Stimulated activated CD8-positive, alpha-beta memory T cell treated with anti-CD3 and anti-CD28 coated beads, Interleukin-4, amount 100 ng/mL, for 48 hours (primary cell): ENCODE data around the gene PTBP3.
A peak's percentile ranks its signal among the peaks of the same experiment; 100 is the strongest.
"Not testable (repeated sequence)": the region's sequence is repeated elsewhere in the genome, so short reads cannot be mapped to it uniquely, and the experiment has no call there.

Experiments
- DNase-seq: peaks from one replicate; pipeline ENCODE4 v3.0.0-alpha.2; 2020

Gene PTBP3, protein sequence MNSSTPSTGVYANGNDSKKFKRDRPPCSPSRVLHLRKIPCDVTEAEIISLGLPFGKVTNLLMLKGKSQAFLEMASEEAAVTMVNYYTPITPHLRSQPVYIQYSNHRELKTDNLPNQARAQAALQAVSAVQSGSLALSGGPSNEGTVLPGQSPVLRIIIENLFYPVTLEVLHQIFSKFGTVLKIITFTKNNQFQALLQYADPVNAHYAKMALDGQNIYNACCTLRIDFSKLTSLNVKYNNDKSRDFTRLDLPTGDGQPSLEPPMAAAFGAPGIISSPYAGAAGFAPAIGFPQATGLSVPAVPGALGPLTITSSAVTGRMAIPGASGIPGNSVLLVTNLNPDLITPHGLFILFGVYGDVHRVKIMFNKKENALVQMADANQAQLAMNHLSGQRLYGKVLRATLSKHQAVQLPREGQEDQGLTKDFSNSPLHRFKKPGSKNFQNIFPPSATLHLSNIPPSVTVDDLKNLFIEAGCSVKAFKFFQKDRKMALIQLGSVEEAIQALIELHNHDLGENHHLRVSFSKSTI

GRCh38 chr9:112332977-112333638, at the start of gene PTBP3:
Gene PTBP3, minus strand, starts transcription at chr9:112333619. Its CDS starts 35,754 bp downstream, at chr9:112297865.
- DNase-seq: peak; percentile 82

DNA sequence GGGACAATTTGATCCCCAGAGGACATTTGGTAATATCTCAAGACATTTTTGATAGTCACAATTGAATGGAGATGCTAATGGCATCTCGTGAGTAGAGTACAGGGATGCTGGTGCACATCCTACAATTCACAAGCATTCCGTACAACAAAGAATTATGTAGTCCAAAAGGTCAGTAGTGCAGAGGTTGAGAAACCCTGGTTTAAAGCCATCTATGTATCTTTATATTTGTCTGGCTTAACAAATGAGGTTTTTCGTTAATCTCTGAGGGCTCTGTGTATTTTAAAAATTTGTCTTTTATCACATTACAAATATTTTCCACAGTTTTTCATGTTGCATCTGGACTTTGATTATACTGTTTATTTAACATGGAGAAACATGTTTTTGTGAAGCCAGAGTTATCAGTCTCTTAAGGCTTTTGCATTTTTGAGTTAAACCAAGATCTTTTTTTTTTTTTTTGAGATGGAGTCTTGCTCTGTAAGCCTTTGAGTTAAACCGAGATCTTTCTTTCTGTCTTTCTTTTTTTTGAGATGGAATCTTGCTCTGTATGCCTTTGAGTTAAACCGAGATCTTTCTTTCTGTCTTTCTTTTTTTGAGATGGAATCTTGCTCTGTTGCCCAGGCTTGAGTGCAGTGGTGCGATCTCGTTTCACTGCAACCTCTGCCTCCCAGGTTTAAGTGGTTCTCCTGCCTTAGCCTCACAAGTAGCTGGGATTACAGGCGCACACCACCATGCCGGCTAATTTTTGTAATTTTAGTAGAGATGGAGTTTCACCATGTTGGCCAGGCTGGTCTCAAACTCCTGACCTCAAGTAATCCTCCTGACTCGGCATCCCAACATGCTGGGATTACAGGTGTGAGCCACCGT, 49.3 kb upstream of the PTBP3 start:
- no peak for DNase-seq

DNA sequence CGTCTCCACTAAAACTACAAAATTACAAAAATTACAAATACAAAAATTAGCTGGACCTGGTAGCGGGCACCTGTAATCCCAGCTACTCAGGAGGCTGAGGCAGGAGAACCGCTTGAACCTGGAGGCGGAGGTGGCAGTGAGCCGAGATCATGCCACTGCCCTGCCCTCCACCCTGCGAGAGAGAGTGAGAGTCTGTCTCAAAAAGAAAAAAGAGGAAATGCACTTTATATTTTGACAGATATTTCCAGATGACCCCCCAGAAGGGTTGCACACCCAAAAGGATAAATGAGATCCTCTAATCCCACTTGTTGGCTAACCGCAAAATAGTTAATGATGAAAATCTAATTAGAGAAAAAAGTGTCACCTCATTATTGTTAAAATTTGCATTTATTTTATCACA, 48.6 kb upstream of the PTBP3 start:
- DNase-seq: no peak

DNA sequence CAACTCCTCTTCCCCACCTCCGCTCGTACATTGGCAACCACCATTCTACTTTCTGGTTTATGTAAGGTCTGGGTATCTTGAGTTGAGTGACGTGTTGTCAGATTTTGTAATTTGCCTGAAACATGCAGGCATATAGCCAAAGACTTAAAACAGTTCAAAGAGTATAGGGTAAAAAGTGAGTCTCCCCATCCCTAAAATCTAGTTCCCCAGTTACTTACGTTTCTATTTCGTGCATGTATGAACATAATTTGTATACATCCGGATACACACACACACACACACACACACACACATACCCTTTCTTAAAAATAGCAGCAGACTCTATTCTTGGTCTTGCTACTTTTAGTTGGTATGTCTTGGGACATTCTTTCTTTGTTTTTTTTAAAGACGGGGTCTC, 47.4 kb upstream of the PTBP3 start:
- DNase-seq: no peak

DNA sequence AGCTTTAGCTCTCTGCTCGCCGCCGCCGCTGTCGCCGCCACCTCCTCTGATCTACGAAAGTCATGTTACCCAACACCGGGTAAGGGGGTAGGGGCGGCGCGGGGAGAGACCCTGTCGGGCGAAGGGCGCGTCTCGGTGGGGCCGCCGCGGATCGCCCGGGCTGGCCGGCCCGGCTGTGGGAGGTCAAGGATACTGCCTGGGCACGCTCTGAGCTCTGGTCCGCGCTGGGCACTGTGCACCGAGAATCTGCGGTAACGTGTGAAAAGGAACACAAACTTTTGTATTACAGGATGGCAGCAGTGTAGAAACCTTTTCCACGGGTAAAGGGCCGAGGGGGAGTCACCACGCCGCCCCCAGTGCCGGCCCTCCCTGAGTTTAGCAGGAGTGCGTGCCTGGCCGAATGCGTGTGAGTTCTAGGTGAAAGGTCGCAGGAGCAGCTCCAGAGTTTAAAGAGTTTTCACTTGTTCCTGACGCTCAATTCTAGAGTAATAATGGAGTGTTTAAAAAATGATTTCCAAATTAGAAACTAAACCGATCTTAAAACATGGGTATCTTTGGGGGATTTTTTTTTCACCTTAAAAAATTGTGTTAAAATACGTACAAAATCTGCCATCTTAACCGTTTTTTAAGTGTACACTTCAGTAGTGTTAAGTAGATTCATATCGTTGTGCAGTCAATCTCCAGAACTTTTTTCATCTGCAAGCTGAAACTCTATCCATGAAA, 46.8 kb upstream of the PTBP3 start, which contains the start of gene HSDL2:
TSS of gene HSDL2 (plus strand) at position 7 of the 723 bp plus-strand sequence. CDS start at position 63, 56 bp downstream.
- DNase-seq: peak; percentile 54

DNA sequence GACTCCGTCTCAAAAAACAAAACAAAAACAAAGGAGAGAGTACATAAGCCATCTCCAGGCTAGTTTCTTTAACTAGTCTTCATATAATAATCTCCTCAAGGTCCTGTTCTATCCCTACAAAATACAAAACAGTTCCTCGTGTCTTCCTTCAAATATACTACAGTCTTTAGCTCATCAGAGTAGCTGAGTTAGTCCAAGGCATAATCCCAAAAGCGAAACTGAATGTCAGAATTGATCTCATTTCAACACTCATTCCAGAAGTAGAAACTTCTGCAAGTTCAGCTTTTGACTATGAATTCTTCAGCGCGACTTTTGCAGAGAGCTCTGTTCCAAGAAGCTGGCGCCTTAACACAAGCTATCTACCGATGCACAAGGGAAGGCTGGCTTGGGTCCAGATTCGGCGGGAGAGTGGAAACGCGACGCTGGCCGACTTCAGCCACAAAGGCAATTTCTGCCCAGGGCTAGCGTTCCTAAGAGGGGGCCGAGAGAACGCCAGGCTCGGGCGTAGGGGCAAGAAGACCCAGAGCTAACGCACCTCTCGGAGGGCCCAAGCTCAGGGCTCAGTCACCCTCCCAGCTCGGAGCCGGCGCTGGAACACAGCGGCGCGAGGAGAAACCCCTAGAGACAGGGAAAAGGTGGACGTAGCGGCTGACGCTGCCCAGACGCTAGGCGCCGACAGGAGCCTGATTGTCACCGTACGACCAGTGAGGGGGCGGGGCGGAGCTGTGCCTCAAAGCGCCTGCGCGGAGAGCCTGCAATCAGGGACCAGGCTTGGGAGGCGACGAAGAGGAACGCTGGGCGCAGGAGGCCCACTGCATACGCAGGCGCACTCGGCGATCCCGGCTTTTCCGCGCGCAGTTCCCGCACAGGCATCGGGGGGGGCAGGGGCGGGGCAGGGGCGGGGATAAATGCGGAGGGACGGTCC, 46.0 kb upstream of the PTBP3 start:
- DNase-seq: peak; percentile 100

- peak; percentile 49 for DNase-seq
Measured at GRCh38 chr9:112378328-112379176, 45.1 kb upstream of the PTBP3 start.

DNA sequence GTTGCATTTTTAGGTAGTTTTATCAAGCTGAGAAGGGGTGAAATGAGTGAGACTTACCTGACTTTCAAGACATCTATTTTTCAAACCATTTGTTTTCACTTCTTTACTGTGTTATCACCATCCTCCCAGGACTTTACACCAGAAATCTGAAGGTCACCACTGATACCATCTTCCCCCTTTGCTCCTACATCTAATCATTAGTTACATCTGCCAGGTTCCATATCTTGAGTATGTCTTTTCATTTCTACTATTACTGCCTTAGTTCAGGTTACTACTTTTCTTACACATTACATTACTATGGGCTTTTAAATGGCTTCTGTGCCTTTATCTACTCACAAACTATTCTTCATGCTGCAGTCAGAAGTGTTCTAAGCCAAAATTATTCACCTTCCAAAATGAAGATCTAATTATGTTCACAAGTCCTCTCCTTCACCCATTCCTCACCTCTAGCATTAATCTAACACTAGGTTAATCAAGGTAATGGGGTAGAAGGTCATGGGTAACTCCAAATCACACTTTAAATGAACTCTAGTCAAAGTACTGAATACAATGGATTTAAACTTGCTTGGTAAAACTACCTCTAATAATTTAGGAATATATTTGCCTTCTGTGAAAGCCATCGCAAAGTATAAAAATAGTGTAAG, 44.4 kb upstream of the PTBP3 start:
- DNase-seq: no peak

DNA sequence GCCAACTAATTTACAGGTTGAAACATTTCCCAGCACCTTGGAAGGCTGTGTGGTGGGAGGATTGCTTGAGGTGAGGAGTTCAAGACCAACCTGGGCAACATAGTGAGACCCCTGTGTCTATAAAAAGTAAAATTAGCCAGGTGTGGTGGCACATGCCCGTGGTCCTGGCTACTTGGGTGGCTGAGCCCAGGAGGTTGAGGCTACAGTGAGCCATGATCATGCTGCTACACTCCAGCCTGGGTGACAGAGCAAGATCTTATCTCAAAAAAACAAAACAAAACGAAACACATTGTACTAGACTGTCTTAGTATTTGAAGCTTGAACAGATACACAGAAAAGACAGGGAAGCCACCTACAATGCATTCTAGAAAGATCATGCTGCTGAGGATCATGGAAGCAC, 43.7 kb upstream of the PTBP3 start:
- no peak for DNase-seq

DNA sequence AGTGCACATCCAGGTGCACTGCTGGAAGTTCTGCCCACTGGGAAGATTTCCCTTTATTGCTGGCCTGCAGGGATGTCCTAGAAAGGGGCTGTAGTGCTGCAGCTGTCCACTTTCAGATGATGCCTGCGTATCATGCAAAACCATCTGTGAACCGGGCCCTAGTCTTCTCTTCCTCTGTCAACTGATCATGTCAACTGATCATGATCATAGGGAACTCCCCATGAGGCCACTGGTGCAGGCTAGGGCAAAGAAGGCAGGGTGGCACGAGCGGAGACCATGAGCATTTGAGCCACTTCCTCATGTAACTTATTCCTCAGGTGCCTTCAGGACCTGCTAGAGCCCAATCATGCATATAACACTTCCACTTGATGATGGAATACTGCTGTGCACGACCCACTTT, 41.9 kb upstream of the PTBP3 start:
- DNase-seq: no peak

GRCh38 chr9:112374232-112374631, 40.8 kb upstream of the PTBP3 start:
- DNase-seq: not testable (repeated sequence)

DNA sequence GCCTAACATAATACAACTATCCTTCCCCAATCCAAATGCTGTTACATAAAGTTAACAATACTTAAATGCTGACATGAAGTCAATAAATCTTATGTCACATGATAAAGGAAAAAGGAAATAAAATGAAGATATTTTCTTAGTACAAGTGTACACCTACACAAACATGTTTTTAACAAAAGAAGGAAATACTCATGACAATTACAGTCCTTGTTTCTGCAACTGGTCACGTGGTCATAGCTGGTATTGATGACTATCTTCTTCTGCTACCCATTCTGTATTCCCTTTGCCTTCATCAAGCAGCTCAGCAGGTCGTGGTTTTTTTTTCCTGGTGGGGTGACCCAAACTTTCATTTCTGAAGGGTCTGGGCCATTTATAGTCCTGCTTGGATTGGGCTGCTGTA, 40.2 kb upstream of the PTBP3 start:
- DNase-seq: not testable (repeated sequence)

DNA sequence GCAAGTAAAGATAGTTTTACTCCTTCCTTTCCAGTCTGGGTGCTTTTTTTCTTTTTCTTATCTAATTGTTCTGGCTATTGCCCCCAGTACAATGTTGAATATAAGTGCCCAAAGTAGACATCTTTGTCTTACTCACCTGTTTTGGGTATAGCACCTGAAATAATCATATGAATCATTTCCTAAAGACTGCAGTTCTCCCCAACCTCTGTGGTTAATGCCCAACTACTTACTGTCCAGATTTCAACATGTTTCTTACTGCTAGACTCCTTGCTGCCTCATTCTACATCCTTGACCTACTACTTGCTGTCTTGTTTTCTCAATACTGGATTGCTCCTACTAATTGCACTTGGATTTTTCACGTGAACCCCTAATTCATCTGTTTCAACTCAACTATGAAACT, 37.6 kb upstream of the PTBP3 start:
- DNase-seq: no peak

GRCh38 chr9:112369817-112370216, 36.4 kb upstream of the PTBP3 start:
- no peak for DNase-seq

- no peak for DNase-seq
Measured at GRCh38 chr9:112367465-112367864, 34.0 kb upstream of the PTBP3 start.

DNA sequence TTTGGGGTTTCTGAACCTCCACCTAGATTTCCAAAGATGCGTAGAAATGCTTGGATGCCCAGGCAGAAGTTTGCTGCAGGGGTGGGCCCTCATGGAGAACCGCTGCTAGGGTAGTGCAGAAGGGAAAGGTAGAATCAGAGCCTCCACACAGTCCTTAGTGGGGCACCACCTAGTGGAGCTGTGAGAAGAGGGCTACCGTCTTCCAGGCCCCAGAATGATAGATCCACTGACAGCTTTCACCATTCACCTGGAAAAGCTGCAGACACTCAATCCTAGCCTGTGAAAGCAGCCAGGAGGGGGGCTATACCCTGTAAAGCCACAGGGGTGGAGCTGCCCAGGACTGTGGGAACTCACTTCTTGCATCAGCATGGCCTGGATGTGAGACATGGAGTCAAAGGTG, 33.2 kb upstream of the PTBP3 start:
- DNase-seq: no peak

DNA sequence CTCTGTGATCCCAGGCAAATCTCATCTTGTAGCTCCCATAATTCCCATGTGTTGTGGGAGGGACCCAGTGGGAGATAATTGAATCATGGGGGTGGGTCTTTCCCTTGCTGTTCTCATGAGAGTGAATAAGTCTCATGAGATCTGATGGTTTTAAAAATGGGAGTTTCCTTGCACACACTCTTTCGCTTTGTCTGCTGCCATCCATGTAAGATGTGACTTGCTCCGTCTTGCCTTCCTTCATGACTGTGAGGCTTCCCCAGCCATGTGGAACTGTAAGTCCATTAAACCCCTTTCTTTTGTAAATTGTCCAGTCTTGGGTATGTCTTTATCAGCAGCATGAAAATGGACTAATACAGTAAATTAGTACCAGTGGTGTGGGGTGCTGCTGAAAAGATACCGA, 31.8 kb upstream of the PTBP3 start:
- DNase-seq: not testable (repeated sequence)

DNA sequence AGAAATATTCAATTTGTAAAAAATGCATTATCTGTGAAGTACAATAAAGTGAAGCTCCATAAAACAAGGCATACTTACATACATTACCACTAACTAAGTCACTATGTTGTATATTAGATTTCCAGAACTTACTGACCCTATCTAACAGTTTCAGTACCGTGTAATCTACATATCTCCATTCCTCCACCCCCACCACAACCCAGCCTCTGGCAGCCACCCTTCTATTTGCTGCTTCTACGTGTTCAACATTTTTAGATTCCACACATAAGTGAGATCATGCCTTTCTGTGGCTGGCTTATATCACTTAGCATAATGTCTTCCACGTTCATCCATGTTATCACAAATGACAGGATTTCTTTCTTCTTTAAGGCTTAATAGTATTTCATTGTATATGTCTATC, 31.3 kb upstream of the PTBP3 start:
- no peak for DNase-seq

- DNase-seq: no peak
Measured at GRCh38 chr9:112361601-112362000, 28.2 kb upstream of the PTBP3 start.
